Sigmoid colon (tissue), 4 donors: ENCODE results near the gene TAF7L.

Experiments
- EP300 ChIP-seq, 4 donors: sonication (generic); formaldehyde crosslinking; IDR thresholded peaks; one replicate each; pipeline ENCODE4 v1.6.1; 2017; ENCODE audit warnings: antibody characterized with exemption in 4 of 4
- POLR2A ChIP-seq, 2 donors: fragments of 450-650 bp; IDR thresholded peaks; one replicate each; pipeline ENCODE4 v1.6.1; 2016; ENCODE audit warnings: antibody characterized with exemption in 2 of 2, mild to moderate bottlenecking in 2 of 2, moderate library complexity in 2 of 2
- POLR2AphosphoS5 ChIP-seq, 4 donors: sonication (generic); formaldehyde crosslinking; IDR thresholded peaks; one replicate each; pipeline ENCODE4 v1.6.1; 2017; ENCODE audit warnings: antibody characterized with exemption in 4 of 4
- TF ChIP-seq, protein P1 (sequence below), 4 experiments: fragments of 450-650 bp in 3 of 4; fragments of 200-600 bp in 1 of 4; IDR thresholded peaks; one replicate each; pipeline ENCODE4 v1.5.1; 2016 to 2019; ENCODE audit warnings: antibody characterized with exemption in 4 of 4, mild to moderate bottlenecking in 3 of 4, moderate library complexity in 2 of 4

- TF ChIP-seq EP300 (IDR thresholded peaks at IDR 0.05), result no peak
- TF ChIP-seq POLR2A (IDR thresholded peaks at IDR 0.05), result no peak
- TF ChIP-seq, protein P1, sequence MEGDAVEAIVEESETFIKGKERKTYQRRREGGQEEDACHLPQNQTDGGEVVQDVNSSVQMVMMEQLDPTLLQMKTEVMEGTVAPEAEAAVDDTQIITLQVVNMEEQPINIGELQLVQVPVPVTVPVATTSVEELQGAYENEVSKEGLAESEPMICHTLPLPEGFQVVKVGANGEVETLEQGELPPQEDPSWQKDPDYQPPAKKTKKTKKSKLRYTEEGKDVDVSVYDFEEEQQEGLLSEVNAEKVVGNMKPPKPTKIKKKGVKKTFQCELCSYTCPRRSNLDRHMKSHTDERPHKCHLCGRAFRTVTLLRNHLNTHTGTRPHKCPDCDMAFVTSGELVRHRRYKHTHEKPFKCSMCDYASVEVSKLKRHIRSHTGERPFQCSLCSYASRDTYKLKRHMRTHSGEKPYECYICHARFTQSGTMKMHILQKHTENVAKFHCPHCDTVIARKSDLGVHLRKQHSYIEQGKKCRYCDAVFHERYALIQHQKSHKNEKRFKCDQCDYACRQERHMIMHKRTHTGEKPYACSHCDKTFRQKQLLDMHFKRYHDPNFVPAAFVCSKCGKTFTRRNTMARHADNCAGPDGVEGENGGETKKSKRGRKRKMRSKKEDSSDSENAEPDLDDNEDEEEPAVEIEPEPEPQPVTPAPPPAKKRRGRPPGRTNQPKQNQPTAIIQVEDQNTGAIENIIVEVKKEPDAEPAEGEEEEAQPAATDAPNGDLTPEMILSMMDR (IDR thresholded peaks at IDR 0.05), result no peak
- no peak for TF ChIP-seq POLR2AphosphoS5 (IDR thresholded peaks at IDR 0.05)
Observed at GRCh38 chrX:101263766-101264165, 27.4 kb downstream of the TAF7L start.
